Muscle layer of colon (tissue), 2 donors: ENCODE measurements around the gene KIF12.
"Not testable (repeated sequence)": the region's sequence is repeated elsewhere in the genome, so short reads cannot be mapped to it uniquely, and the experiment has no call there.

Experiments
- H3K27ac ChIP-seq: one replicate; pipeline ENCODE4 v1.7.0; 2013; ENCODE audit warnings: low read depth, mild to moderate bottlenecking, low read length, moderate library complexity
- H3K27me3 ChIP-seq, 2 donors: one replicate each; pipeline ENCODE4 v1.7.0; 2013; ENCODE audit warnings: low read length in 2 of 2, mild to moderate bottlenecking in 2 of 2; ENCODE audit not compliant: insufficient read depth in 2 of 2, control insufficient read depth in 1 of 2
- H3K36me3 ChIP-seq: one replicate; pipeline ENCODE4 v1.7.0; 2013; ENCODE audit warnings: mild to moderate bottlenecking, low read length; ENCODE audit not compliant: insufficient read depth
- H3K4me1 ChIP-seq: one replicate; pipeline ENCODE4 v1.7.0; 2013; ENCODE audit warnings: mild to moderate bottlenecking, low read length; ENCODE audit not compliant: insufficient read depth
- H3K4me3 ChIP-seq, 2 donors: one replicate each; pipeline ENCODE4 v1.7.0; 2013; ENCODE audit warnings: low read length in 2 of 2, low read depth in 1 of 2, mild to moderate bottlenecking in 1 of 2, moderate library complexity in 1 of 2
- H3K9ac ChIP-seq: one replicate; pipeline ENCODE4 v1.7.0; 2013; ENCODE audit warnings: low read length
- H3K9me3 ChIP-seq: one replicate; pipeline ENCODE4 v1.7.0; 2013; ENCODE audit warnings: mild to moderate bottlenecking, low read length
- donor health status: abdominal sarcoma.
- donor health status: Adenocarcinoma of cecum.

Gene KIF12

GRCh38 chr9:114047717-114048116, 51.4 kb downstream of the KIF12 start:
- Histone ChIP-seq H3K27ac (no peak overlapping the region), H3K9ac (no peak overlapping the region), H3K27me3 (no peaks in the 10 kb centered on the region), H3K4me1 (no peaks in the 10 kb centered on the region), H3K4me3 (no peak overlapping the region), H3K36me3 (peaks cover 13% of the 10 kb centered on the region), H3K9me3 (no peaks in the 10 kb centered on the region)

DNA sequence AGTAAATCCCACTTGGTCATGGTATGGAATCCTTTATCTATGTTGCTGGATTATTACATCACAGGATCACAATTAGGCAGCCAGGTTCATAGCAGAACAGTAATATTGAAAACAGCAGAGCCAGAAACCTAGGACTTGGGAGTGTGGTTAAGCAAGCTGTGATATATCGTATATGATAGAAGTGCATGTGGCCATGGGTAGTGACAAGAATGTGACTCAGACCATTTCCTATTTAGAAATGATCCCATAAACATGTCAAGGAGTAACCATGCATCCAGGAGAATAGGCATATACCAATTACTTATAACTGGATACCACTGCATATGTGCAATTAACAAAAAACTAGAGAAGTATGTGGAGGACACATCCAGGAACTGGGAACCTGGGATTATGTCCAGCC, 52.2 kb downstream of the KIF12 start:
- H3K27ac ChIP-seq = no peak overlapping the region
- H3K4me1 ChIP-seq = no peaks in the 10 kb centered on the region
- no peaks in the 10 kb centered on the region for H3K27me3 ChIP-seq
- H3K4me3 ChIP-seq = no peak overlapping the region
- H3K9ac ChIP-seq = no peak overlapping the region
- peaks cover 13% of the 10 kb centered on the region for H3K36me3 ChIP-seq
- H3K9me3 ChIP-seq = no peaks in the 10 kb centered on the region

DNA sequence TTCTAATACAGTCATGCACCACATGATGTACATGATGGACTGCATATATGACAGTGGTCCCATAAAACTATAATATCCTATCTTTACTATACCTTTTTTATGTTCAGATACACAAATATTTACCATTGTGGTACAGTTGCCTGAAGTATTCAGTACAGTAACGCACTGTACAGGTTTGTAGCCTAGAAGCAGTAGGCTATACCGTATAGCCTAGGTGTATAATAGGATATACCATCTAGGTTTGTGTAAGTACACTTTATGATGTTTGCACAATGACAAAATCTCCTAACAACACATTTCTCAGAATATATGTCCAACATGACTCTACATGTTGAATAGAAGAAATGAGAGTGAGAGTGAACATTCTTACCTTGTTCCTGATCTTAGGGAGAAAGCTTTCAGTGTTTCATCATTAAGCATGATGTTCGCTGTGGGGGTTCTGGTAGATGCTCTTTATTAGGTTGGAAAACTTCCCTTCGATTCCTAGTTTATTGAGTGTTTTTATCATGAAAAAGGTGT, 52.8 kb downstream of the KIF12 start:
- H3K36me3 ChIP-seq = peaks cover 13% of the 10 kb centered on the region
- no peak overlapping the region for H3K9ac ChIP-seq
- H3K9me3 ChIP-seq = no peaks in the 10 kb centered on the region
- no peak overlapping the region for H3K4me3 ChIP-seq
- H3K27me3 ChIP-seq = no peaks in the 10 kb centered on the region
- no peak overlapping the region for H3K27ac ChIP-seq
- no peaks in the 10 kb centered on the region for H3K4me1 ChIP-seq

- H3K9me3 ChIP-seq, H3K36me3 ChIP-seq, H3K27ac ChIP-seq, H3K9ac ChIP-seq, H3K27me3 ChIP-seq, H3K4me3 ChIP-seq, H3K4me1 ChIP-seq: not testable (repeated sequence)
Observed at GRCh38 chr9:114043660-114044059, 55.4 kb downstream of the KIF12 start.
